HFFc6 (cell line): ENCODE results near the gene ABCA7. TPM values are rescaled to one million over a fixed set of nuclear protein-coding genes. Genes with fewer than 3 reads are reported as not detected.

ENCODE experiments used
- DNase-seq: peaks from one replicate; pipeline ENCODE4 v3.0.0-alpha.2; 2018
- H3K27ac Mint-ChIP-seq: 2 replicates; pipeline ENCODE4 v1.8.0; 2020; ENCODE audit warnings: mild to moderate bottlenecking, mixed read lengths
- H3K27me3 Mint-ChIP-seq: 2 replicates; pipeline ENCODE4 v1.8.0; 2021; ENCODE audit warnings: mild to moderate bottlenecking, moderate library complexity, mixed read lengths; ENCODE audit not compliant: insufficient read depth
- H3K36me3 Mint-ChIP-seq: 2 replicates; pipeline ENCODE4 v1.8.0; 2021; ENCODE audit warnings: low read depth, mixed read lengths
- H3K4me1 Mint-ChIP-seq: 2 replicates; pipeline ENCODE4 v1.8.0; 2020; ENCODE audit warnings: low read depth, mixed read lengths
- H3K4me3 Mint-ChIP-seq: 2 replicates; pipeline ENCODE4 v1.8.0; 2020; ENCODE audit warnings: mild to moderate bottlenecking, moderate library complexity, mixed read lengths
- H3K9me3 Mint-ChIP-seq: 2 replicates; pipeline ENCODE4 v1.8.0; 2020; ENCODE audit warnings: mild to moderate bottlenecking, mixed read lengths
- CTCF ChIP-seq: fragments of 200-600 bp; sonication (generic); IDR thresholded peaks from 2 replicates; pipeline ENCODE4 v1.5.0; 2021; ENCODE audit warnings: antibody characterized with exemption, mild to moderate bottlenecking
- total RNA-seq, 6 experiments: library from RNA; stranded (reverse); fragmentation: NEBNext Ultra II Directional; extraction: Animal tissue kit (Norgen Biotek cat#: 25700); gene quantifications; 2 replicates in 1 of 6; 3 replicates in 5 of 6; pipeline ENCODE4 v1.2.3, GENCODE V29; 2021

Gene ABCA7
- total RNA-seq, 6 experiments from 2014 or later, result 4.6 to 8.1 (median 6.6) TPM

- peaks cover 12% of the 10 kb centered on the region; the same call in 1 of the 2 replicates for H3K36me3 Mint-ChIP-seq
- H3K4me3 Mint-ChIP-seq, result no peak overlapping the region
- H3K27ac Mint-ChIP-seq, result no peak overlapping the region
- peaks cover 24% of the 10 kb centered on the region; the same call in 1 of the 2 replicates for H3K9me3 Mint-ChIP-seq
- H3K27me3 Mint-ChIP-seq, result peaks cover 3% of the 10 kb centered on the region
- no peaks in the 10 kb centered on the region for H3K4me1 Mint-ChIP-seq
- no peak for DNase-seq
- no peak for TF ChIP-seq CTCF
These were observed 13.5 kb downstream of the ABCA7 start for GRCh38 chr19:1053176-1054101.

- Mint-ChIP-seq H3K27me3 (peaks cover 3% of the 10 kb centered on the region), H3K27ac (no peak overlapping the region), H3K9me3 (peaks cover 26% of the 10 kb centered on the region; the same call in 1 of the 2 replicates), H3K36me3 (peaks cover 12% of the 10 kb centered on the region; the same call in 1 of the 2 replicates), H3K4me3 (no peak overlapping the region), H3K4me1 (no peaks in the 10 kb centered on the region)
- DNase-seq, result no peak
- no peak for TF ChIP-seq CTCF
These were observed 14.5 kb downstream of the ABCA7 start for GRCh38 chr19:1054102-1055027.

GRCh38 chr19:1055028-1055425 is 15.1 kb downstream of the ABCA7 start:
- no peaks in the 10 kb centered on the region for H3K4me1 Mint-ChIP-seq

GRCh38 chr19:1055886-1056620 is 16.1 kb downstream of the ABCA7 start:
- no peak overlapping the region for H3K27ac Mint-ChIP-seq
- H3K4me3 Mint-ChIP-seq, result no peak overlapping the region
- peaks cover 26% of the 10 kb centered on the region; the same call in 1 of the 2 replicates for H3K9me3 Mint-ChIP-seq
- H3K36me3 Mint-ChIP-seq, result peaks cover 12% of the 10 kb centered on the region; the same call in 1 of the 2 replicates
- peaks cover 3% of the 10 kb centered on the region for H3K27me3 Mint-ChIP-seq
- H3K4me1 Mint-ChIP-seq, result no peaks in the 10 kb centered on the region
- TF ChIP-seq CTCF, result no peak
- DNase-seq, result no peak

More at GRCh38 chr19:1055028-1055425, 15.1 kb downstream of the ABCA7 start:
- H3K9me3 Mint-ChIP-seq, result peaks cover 26% of the 10 kb centered on the region; the same call in 1 of the 2 replicates
- no peak for TF ChIP-seq CTCF
- H3K27me3 Mint-ChIP-seq, result peaks cover 3% of the 10 kb centered on the region
- H3K4me3 Mint-ChIP-seq, result no peak overlapping the region
- peaks cover 12% of the 10 kb centered on the region; the same call in 1 of the 2 replicates for H3K36me3 Mint-ChIP-seq
- H3K27ac Mint-ChIP-seq, result no peak overlapping the region
- DNase-seq, result no peak
